OCI-LY7 (cell line): ENCODE results near the gene SUDS3. TPM values are rescaled to one million over a fixed set of nuclear protein-coding genes. Genes with fewer than 3 reads are reported as not detected.

Source experiments
- BruUV-seq: library from RNA; stranded (reverse); fragments of 400-500 nt; replicated peaks from 2 replicates; lab custom pipeline; 2021; lab: Mats Ljungman, UMichigan
- CTCF ChIA-PET: fragments of 300-600 bp; sonication (Branson Sonifier 250); formaldehyde crosslinking; loops from one replicate; lab custom pipeline; 2022; ENCODE audit warnings: antibody characterized with exemption; ENCODE audit not compliant: unreplicated experiment; lab: Charles Lee
- POLR2A ChIA-PET: fragments of 300-600 bp; sonication (Branson Sonifier 250); formaldehyde crosslinking; loops from one replicate; lab custom pipeline; 2022; ENCODE audit warnings: antibody characterized with exemption; lab: Charles Lee
- DNase-seq: peaks from one replicate; pipeline ENCODE4 v3.0.0-alpha.2; 2015; ENCODE audit warnings: low spot score
- H2AFZ ChIP-seq: fragments of 200-600 bp; sonication (generic), shearing (Covaris generic); 2 replicates; pipeline ENCODE4 v1.6.1; 2014; ENCODE audit warnings: mild to moderate bottlenecking, antibody characterized with exemption, low read length, moderate library complexity
- H3K27ac ChIP-seq: fragments of 200-600 bp; sonication (generic); 2 replicates; pipeline ENCODE4 v1.5.1; 2014; ENCODE audit warnings: mixed run types, low read depth, mild to moderate bottlenecking, moderate library complexity, low read length, inconsistent platforms; ENCODE audit not compliant: poor library complexity, severe bottlenecking
- H3K36me3 ChIP-seq: fragments of 200-600 bp; sonication (generic); 2 replicates; pipeline ENCODE4 v1.6.1; 2014; ENCODE audit warnings: mild to moderate bottlenecking, antibody characterized with exemption, low read length, moderate library complexity, mixed read lengths; ENCODE audit not compliant: insufficient read depth
- H3K4me1 ChIP-seq: fragments of 200-600 bp; sonication (generic); 2 replicates; pipeline ENCODE4 v1.5.1; 2014; ENCODE audit warnings: mild to moderate bottlenecking, low read length; ENCODE audit not compliant: insufficient read depth, poor library complexity, severe bottlenecking
- H3K4me2 ChIP-seq: fragments of 200-600 bp; sonication (generic); 2 replicates; pipeline ENCODE4 v1.6.1; 2014; ENCODE audit warnings: mild to moderate bottlenecking, low read length
- H3K4me3 ChIP-seq: fragments of 200-600 bp; sonication (generic); 2 replicates; pipeline ENCODE4 v1.5.1; 2014; ENCODE audit warnings: mild to moderate bottlenecking, low read depth, low read length; ENCODE audit not compliant: poor library complexity, severe bottlenecking
- H3K79me2 ChIP-seq: fragments of 200-600 bp; sonication (generic); 2 replicates; pipeline ENCODE4 v1.6.1; 2016; ENCODE audit warnings: low read depth, mild to moderate bottlenecking, low read length, moderate library complexity, mixed read lengths; ENCODE audit not compliant: insufficient read depth
- H3K9me2 ChIP-seq: fragments of 200-600 bp; sonication (generic); 2 replicates; pipeline ENCODE4 v1.6.1; 2016; ENCODE audit warnings: mild to moderate bottlenecking, low read length, mixed read lengths; ENCODE audit not compliant: insufficient read depth
- H3K9me3 ChIP-seq: fragments of 200-600 bp; sonication (generic); 2 replicates; pipeline ENCODE4 v1.6.1; 2014; ENCODE audit warnings: mild to moderate bottlenecking, mixed run types, low read length, mixed read lengths
- H4K20me1 ChIP-seq: fragments of 200-600 bp; sonication (generic); 2 replicates; pipeline ENCODE4 v1.6.1; 2014; ENCODE audit warnings: mild to moderate bottlenecking, antibody characterized with exemption, low read length, moderate library complexity, mixed read lengths; ENCODE audit not compliant: insufficient read depth
- CTCF ChIP-seq: fragments of 200-600 bp; sonication (generic); conservative IDR thresholded peaks from 2 replicates; pipeline ENCODE4 v1.5.1; 2014; ENCODE audit warnings: mild to moderate bottlenecking, antibody characterized with exemption, low read length, moderate library complexity, mixed read lengths
- EZH2phosphoT487 ChIP-seq: fragments of 200-600 bp; sonication (generic); IDR thresholded peaks from 2 replicates; pipeline ENCODE4 v1.6.1; 2018; ENCODE audit warnings: low read depth, borderline replicate concordance, mild to moderate bottlenecking, mixed run types, antibody characterized with exemption, low read length, moderate library complexity, mixed read lengths
- intact Hi-C: fragments of 100-400 bp; cut with micrococcal nuclease; formaldehyde crosslinking; loops from one replicate; pipeline ENCODE4 v1.10.0; 2022; ENCODE audit not compliant: unreplicated experiment
- total RNA-seq, 2 experiments: library from RNA; depleted of rRNA in 1 of 2; stranded (reverse); fragments of >200 nt in 1 of 2; shearing (Covaris generic) in 1 of 2; gene quantifications; 2 replicates each; pipeline ENCODE4 v1.2.3, GENCODE V29; 2014 to 2022

SUDS3 gene
- total RNA-seq, 2 experiments from 2014 or later: 34.4 to 39.1 TPM

GRCh38 chr12:118361889-118362288 is 14.5 kb upstream of the SUDS3 start:
- intact Hi-C loops: no loop called here
- TF ChIP-seq CTCF (no peak), EZH2phosphoT487 (no peak)
- H3K9me3 ChIP-seq: no peaks in the 10 kb centered on the region
- no peak overlapping the region for H3K27ac ChIP-seq
- peaks cover 30% of the 10 kb centered on the region for H3K79me2 ChIP-seq
- DNase-seq: no peak
- no TSS peak for BruUV-seq
- H4K20me1 ChIP-seq: no peaks in the 10 kb centered on the region
- H2AFZ ChIP-seq: no peak overlapping the region
- ChIA-PET CTCF (no interaction called here), POLR2A (no interaction called here)
- H3K36me3 ChIP-seq: no peaks in the 10 kb centered on the region
- H3K4me3 ChIP-seq: no peak overlapping the region
- peaks cover 17% of the 10 kb centered on the region for H3K4me1 ChIP-seq
- no peak overlapping the region for H3K4me2 ChIP-seq
- no peaks in the 10 kb centered on the region for H3K9me2 ChIP-seq

- H3K4me3 ChIP-seq: no peak overlapping the region
- POLR2A ChIA-PET: interaction anchor here (0.5 to 1.2 kb wide), 4 partner anchors 9 to 45 kb away, joined by 3 to 5 read pairs (median 4); no protein-coding TSS in a partner anchor
- CTCF ChIA-PET: no interaction called here
- DNase-seq: no peak
- no peak overlapping the region for H3K4me2 ChIP-seq
- H3K36me3 ChIP-seq: no peaks in the 10 kb centered on the region
- H2AFZ ChIP-seq: no peak overlapping the region
- no TSS peak for BruUV-seq
- no peaks in the 10 kb centered on the region for H3K9me2 ChIP-seq
- no peak for TF ChIP-seq CTCF
- no peaks in the 10 kb centered on the region; the same call in 1 of the 2 replicates for H3K79me2 ChIP-seq
- no peak overlapping the region for H3K27ac ChIP-seq
- H3K9me3 ChIP-seq: no peaks in the 10 kb centered on the region
- H4K20me1 ChIP-seq: no peaks in the 10 kb centered on the region
- peaks cover 14% of the 10 kb centered on the region for H3K4me1 ChIP-seq
- intact Hi-C loops: no loop called here
Observed at GRCh38 chr12:118368821-118369220, 7.5 kb upstream of the SUDS3 start.

DNA sequence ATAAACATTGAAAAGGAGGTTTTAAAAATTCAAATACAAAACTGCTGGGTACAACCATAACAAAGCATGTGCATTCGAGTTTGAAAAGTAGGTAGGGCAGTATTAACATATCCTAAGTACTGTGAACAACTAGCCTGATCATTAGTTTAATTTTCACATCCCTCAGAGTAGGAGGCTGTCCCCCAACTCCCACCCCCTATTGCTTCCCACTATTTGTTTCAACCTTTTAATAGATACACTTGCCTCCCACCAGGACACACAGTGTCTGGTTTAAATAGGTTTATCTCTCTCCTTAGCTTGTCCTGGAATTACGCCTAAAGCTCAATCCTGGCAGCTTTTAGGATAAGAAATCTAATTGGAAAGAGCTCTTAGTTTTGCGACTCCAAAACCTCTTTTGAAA is 5.8 kb upstream of the SUDS3 start:
- POLR2A ChIA-PET: interaction anchor here (1.0 to 1.2 kb wide), 2 partner anchors 12 to 91 kb away, joined by 5 to 8 read pairs; no protein-coding TSS in a partner anchor
- Histone ChIP-seq H2AFZ (no peak overlapping the region), H4K20me1 (no peaks in the 10 kb centered on the region), H3K79me2 (no peaks in the 10 kb centered on the region; the same call in 1 of the 2 replicates), H3K4me1 (peaks cover 24% of the 10 kb centered on the region), H3K4me3 (no peak overlapping the region), H3K36me3 (no peaks in the 10 kb centered on the region), H3K27ac (no peak overlapping the region), H3K9me2 (no peaks in the 10 kb centered on the region), H3K4me2 (peak overlapping the region; percentile 100), H3K9me3 (no peaks in the 10 kb centered on the region)
- no peak for DNase-seq
- BruUV-seq: no TSS peak
- intact Hi-C loops: loop anchor here (5.0 kb wide), 2 partner anchors 133 to 233 kb away; partner anchors contain the start of gene PEBP1
- CTCF ChIA-PET: no interaction called here
- TF ChIP-seq CTCF (no peak), EZH2phosphoT487 (no peak)
